Mesendoderm (in vitro differentiated cells): ENCODE results near the gene FAIM2.

ENCODE experiments used
- DNase-seq: peaks from one replicate; pipeline ENCODE4 v3.0.0; 2013
- H2AK5ac ChIP-seq: 2 replicates; pipeline ENCODE4 v1.6.1; 2013; ENCODE audit warnings: low read length, inconsistent platforms
- H2BK120ac ChIP-seq: 2 replicates; pipeline ENCODE4 v1.6.1; 2013; ENCODE audit warnings: low read depth, mild to moderate bottlenecking, low read length, moderate library complexity, mixed read lengths
- H2BK15ac ChIP-seq: replicated peaks from 2 replicates; pipeline ENCODE4 v1.6.1; 2013; ENCODE audit warnings: low read depth, mild to moderate bottlenecking, moderate library complexity
- H2BK5ac ChIP-seq: 2 replicates; pipeline ENCODE4 v1.6.1; 2013; ENCODE audit warnings: low read length, inconsistent platforms
- H3K18ac ChIP-seq: 2 replicates; pipeline ENCODE4 v1.6.1; 2013; ENCODE audit warnings: mild to moderate bottlenecking, low read length, mixed read lengths
- H3K23ac ChIP-seq: one replicate; pipeline ENCODE4 v1.6.1; 2013; ENCODE audit warnings: low read length
- H3K27ac ChIP-seq: 2 replicates; pipeline ENCODE4 v1.5.1; 2013; ENCODE audit warnings: low read depth, mild to moderate bottlenecking, inconsistent platforms, low read length, moderate library complexity
- H3K27me3 ChIP-seq: 2 replicates; pipeline ENCODE4 v1.6.1; 2013; ENCODE audit warnings: low read length, control low read depth, mild to moderate bottlenecking, inconsistent platforms; ENCODE audit not compliant: insufficient read depth, poor library complexity
- H3K36me3 ChIP-seq: 2 replicates; pipeline ENCODE4 v1.6.1; 2013; ENCODE audit warnings: low read length, inconsistent platforms; ENCODE audit not compliant: control insufficient read depth, insufficient read depth
- H3K4ac ChIP-seq: one replicate; pipeline ENCODE4 v1.6.1; 2013; ENCODE audit warnings: low read depth, mild to moderate bottlenecking, low read length, moderate library complexity
- H3K4me1 ChIP-seq: 2 replicates; pipeline ENCODE4 v1.6.1; 2013; ENCODE audit warnings: low read depth, low read length, inconsistent platforms; ENCODE audit not compliant: control insufficient read depth
- H3K4me2 ChIP-seq: 2 replicates; pipeline ENCODE4 v1.6.1; 2013; ENCODE audit warnings: low read length
- H3K4me3 ChIP-seq: 2 replicates; pipeline ENCODE4 v1.5.1; 2013; ENCODE audit warnings: mild to moderate bottlenecking, low read length
- H3K56ac ChIP-seq: one replicate; pipeline ENCODE4 v1.6.1; 2013; ENCODE audit warnings: low read length
- H3K79me1 ChIP-seq: 2 replicates; pipeline ENCODE4 v1.6.1; 2013; ENCODE audit warnings: low read length, inconsistent platforms
- H3K79me2 ChIP-seq: 2 replicates; pipeline ENCODE4 v1.6.1; 2013; ENCODE audit warnings: mild to moderate bottlenecking, low read length; ENCODE audit not compliant: control insufficient read depth, insufficient read depth
- H3K9ac ChIP-seq: 2 replicates; pipeline ENCODE4 v1.6.1; 2013; ENCODE audit warnings: low read length, inconsistent platforms
- H4K5ac ChIP-seq: one replicate; pipeline ENCODE4 v1.6.1; 2013; ENCODE audit warnings: low read length
- H4K8ac ChIP-seq: one replicate; pipeline ENCODE4 v1.6.1; 2013; ENCODE audit warnings: low read depth, mild to moderate bottlenecking, control low read depth, low read length, moderate library complexity
- WGBS: extraction: QIAGEN DNeasy Blood & Tissue Kit; methylation state at CpG from one replicate; pipeline ENCODE4 v1.1.7; 2013; ENCODE audit warnings: low lambda C conversion rate, missing lambda C conversion rate; ENCODE audit not compliant: insufficient coverage; ENCODE audit errors: extremely low coverage; 5-methylcytosine and 5-hydroxymethylcytosine counted together

The FAIM2 gene

GRCh38 chr12:49949866-49950265 is 46.2 kb upstream of the FAIM2 start:
- no CpG with 5 or more reads among the region's 3 CpGs for WGBS
- H4K5ac ChIP-seq, result no peak overlapping the region
- DNase-seq, result no peak
- H3K4me2 ChIP-seq, result no peak overlapping the region
- no peak overlapping the region for H3K56ac ChIP-seq
- no peak overlapping the region for H2BK15ac ChIP-seq
- H2AK5ac ChIP-seq, result no peak overlapping the region
- no peaks in the 10 kb centered on the region for H3K36me3 ChIP-seq
- no peak overlapping the region for H4K8ac ChIP-seq
- no peak overlapping the region for H3K9ac ChIP-seq
- H3K23ac ChIP-seq, result no peak overlapping the region
- peaks cover 4% of the 10 kb centered on the region for H3K4me1 ChIP-seq
- no peak overlapping the region for H3K4me3 ChIP-seq
- no peak overlapping the region for H2BK120ac ChIP-seq
- H3K27me3 ChIP-seq, result no peaks in the 10 kb centered on the region
- H3K4ac ChIP-seq, result no peak overlapping the region
- H2BK5ac ChIP-seq, result no peak overlapping the region
- H3K79me2 ChIP-seq, result no peaks in the 10 kb centered on the region
- no peak overlapping the region for H3K27ac ChIP-seq
- H3K18ac ChIP-seq, result no peak overlapping the region
- no peaks in the 10 kb centered on the region for H3K79me1 ChIP-seq

- Histone ChIP-seq H3K4me1 (no peaks in the 10 kb centered on the region), H3K79me2 (no peaks in the 10 kb centered on the region), H4K5ac (no peak overlapping the region), H2AK5ac (no peak overlapping the region), H2BK15ac (no peak overlapping the region), H3K4ac (no peak overlapping the region), H3K79me1 (no peaks in the 10 kb centered on the region), H3K9ac (no peak overlapping the region), H3K27me3 (no peaks in the 10 kb centered on the region), H3K18ac (no peak overlapping the region), H3K56ac (no peak overlapping the region), H3K23ac (no peak overlapping the region), H3K27ac (no peak overlapping the region), H2BK120ac (no peak overlapping the region), H3K4me3 (no peak overlapping the region), H3K4me2 (no peak overlapping the region), H3K36me3 (no peaks in the 10 kb centered on the region), H2BK5ac (no peak overlapping the region), H4K8ac (no peak overlapping the region)
- no CpG with 5 or more reads among the region's 13 CpGs for WGBS
- no peak for DNase-seq
These were observed 45.5 kb upstream of the FAIM2 start for GRCh38 chr12:49948866-49949845.

- no peaks in the 10 kb centered on the region for H3K27me3 ChIP-seq
- no peak overlapping the region for H2AK5ac ChIP-seq
- no CpG with 5 or more reads among the region's 7 CpGs for WGBS
- no peak overlapping the region for H4K8ac ChIP-seq
- H3K56ac ChIP-seq, result no peak overlapping the region
- H4K5ac ChIP-seq, result no peak overlapping the region
- H3K23ac ChIP-seq, result no peak overlapping the region
- no peaks in the 10 kb centered on the region for H3K4me1 ChIP-seq
- no peak overlapping the region for H2BK5ac ChIP-seq
- H2BK120ac ChIP-seq, result no peak overlapping the region
- no peak overlapping the region for H3K4me3 ChIP-seq
- H3K4me2 ChIP-seq, result no peak overlapping the region
- no peak overlapping the region for H3K4ac ChIP-seq
- no peak overlapping the region for H3K18ac ChIP-seq
- no peak overlapping the region for H3K27ac ChIP-seq
- H3K79me2 ChIP-seq, result no peaks in the 10 kb centered on the region
- H3K9ac ChIP-seq, result no peak overlapping the region
- H3K36me3 ChIP-seq, result no peaks in the 10 kb centered on the region
- no peaks in the 10 kb centered on the region for H3K79me1 ChIP-seq
- no peak overlapping the region for H2BK15ac ChIP-seq
- no peak for DNase-seq
These were observed 44.0 kb upstream of the FAIM2 start for GRCh38 chr12:49947593-49948226.

- Histone ChIP-seq H3K4ac (no peak overlapping the region), H3K79me2 (no peaks in the 10 kb centered on the region), H2AK5ac (no peak overlapping the region), H2BK120ac (no peak overlapping the region), H3K23ac (no peak overlapping the region), H2BK5ac (no peak overlapping the region), H4K8ac (no peak overlapping the region), H3K27ac (no peak overlapping the region), H2BK15ac (no peak overlapping the region), H3K18ac (no peak overlapping the region), H3K36me3 (no peaks in the 10 kb centered on the region), H3K4me1 (no peaks in the 10 kb centered on the region), H3K27me3 (no peaks in the 10 kb centered on the region), H3K4me2 (no peak overlapping the region), H3K4me3 (no peak overlapping the region), H3K9ac (no peak overlapping the region), H4K5ac (no peak overlapping the region), H3K56ac (no peak overlapping the region), H3K79me1 (no peaks in the 10 kb centered on the region)
- DNase-seq, result no peak
- WGBS, result no CpG with 5 or more reads among the region's 3 CpGs
These were observed 42.8 kb upstream of the FAIM2 start for GRCh38 chr12:49946497-49946896.

GRCh38 chr12:49946086-49946485 is 42.4 kb upstream of the FAIM2 start:
- no CpG with 5 or more reads among the region's 9 CpGs for WGBS
- Histone ChIP-seq H3K18ac (no peak overlapping the region), H3K23ac (no peak overlapping the region), H3K36me3 (no peaks in the 10 kb centered on the region), H3K27me3 (no peaks in the 10 kb centered on the region), H3K27ac (no peak overlapping the region), H3K4ac (no peak overlapping the region), H3K4me3 (no peak overlapping the region), H3K56ac (peak overlapping the region; percentile 22), H2BK5ac (no peak overlapping the region), H4K5ac (no peak overlapping the region), H3K79me1 (no peaks in the 10 kb centered on the region), H3K79me2 (no peaks in the 10 kb centered on the region), H2BK120ac (no peak overlapping the region), H3K4me2 (no peak overlapping the region), H4K8ac (no peak overlapping the region), H2BK15ac (no peak overlapping the region), H2AK5ac (no peak overlapping the region), H3K4me1 (no peaks in the 10 kb centered on the region), H3K9ac (peak overlapping the region; percentile 15)
- no peak for DNase-seq
